Measurements from ENCODE around the gene ADAR. TPM values are rescaled to one million over a fixed set of nuclear protein-coding genes. Genes with fewer than 3 reads are reported as not detected.

The ADAR gene
- total and polyA plus RNA-seq, 3 experiments from 2014 or later, result 157 to 223 (median 223) TPM

- no peak for DNase-seq
- H3K9me3 ChIP-seq (ENCODE audit: low read length), result no peaks in the 10 kb centered on the region
- no peaks in the 10 kb centered on the region for H3K27me3 Mint-ChIP-seq
- CTCF ChIA-PET, result interaction anchor here (1.2 kb wide), 1 partner anchor 14 kb away, joined by 3 read pairs; no protein-coding TSS in a partner anchor
- POLR2A ChIA-PET, result interaction anchor here (0.6 kb wide), 1 partner anchor 14 kb away, joined by 5 read pairs; no protein-coding TSS in a partner anchor
- H3K27ac Mint-ChIP-seq, result no peak overlapping the region
- H3K4me3 Mint-ChIP-seq, result peak overlapping the region in 1 of 7 donors; percentile 57
- peaks cover 29 to 69% (median 62%) of the 10 kb centered on the region in 3 donors for H3K4me1 Mint-ChIP-seq
- H3K4me3 ChIP-seq (ENCODE audit: low read length), result no peak overlapping the region
- peaks cover 0 to 42% (median 5%) of the 10 kb centered on the region in 3 donors for H3K36me3 Mint-ChIP-seq
- H3K27me3 ChIP-seq (ENCODE audit: insufficient read depth, low read length, poor library complexity, severe bottlenecking), result no peaks in the 10 kb centered on the region
- H3K36me3 ChIP-seq (ENCODE audit: insufficient read depth, low read length), result no peaks in the 10 kb centered on the region
- no peaks in the 10 kb centered on the region for H3K9me3 Mint-ChIP-seq
- peaks cover 23% of the 10 kb centered on the region for H3K4me1 ChIP-seq (ENCODE audit: insufficient read depth, low read length)
- H3K27ac ChIP-seq (ENCODE audit: low read depth, low read length), result no peak overlapping the region
These were observed 14.6 kb upstream of the ADAR start for GRCh38 chr1:154622503-154623039.

- Mint-ChIP-seq H3K27ac (peak overlapping the region in 5 of 8 donors; percentile 6 to 63 (median 35)), H3K4me1 (peaks cover 26 to 70% (median 60%) of the 10 kb centered on the region in 3 donors), H3K9me3 (no peaks in the 10 kb centered on the region), H3K4me3 (peak overlapping the region in 1 of 7 donors; percentile 24), H3K36me3 (peaks cover 0 to 37% (median 5%) of the 10 kb centered on the region in 3 donors), H3K27me3 (no peaks in the 10 kb centered on the region)
- POLR2A ChIA-PET, result no interaction called here
- Histone ChIP-seq H3K27me3 (ENCODE audit: insufficient read depth, low read length, poor library complexity, severe bottlenecking) (no peaks in the 10 kb centered on the region), H3K36me3 (ENCODE audit: insufficient read depth, low read length) (no peaks in the 10 kb centered on the region), H3K9me3 (ENCODE audit: low read length) (no peaks in the 10 kb centered on the region), H3K4me3 (ENCODE audit: low read length) (no peak overlapping the region), H3K27ac (ENCODE audit: low read depth, low read length) (no peak overlapping the region), H3K4me1 (ENCODE audit: insufficient read depth, low read length) (peaks cover 21% of the 10 kb centered on the region)
- CTCF ChIA-PET, result interaction anchor here (1.2 kb wide), 1 partner anchor 13 kb away, joined by 3 read pairs; no protein-coding TSS in a partner anchor
- no peak for DNase-seq
These were observed 13.9 kb upstream of the ADAR start for GRCh38 chr1:154621875-154622274.

- Histone ChIP-seq H3K27ac (ENCODE audit: low read depth, low read length) (no peak overlapping the region), H3K27me3 (ENCODE audit: insufficient read depth, low read length, poor library complexity, severe bottlenecking) (no peaks in the 10 kb centered on the region), H3K9me3 (ENCODE audit: low read length) (no peaks in the 10 kb centered on the region), H3K4me1 (ENCODE audit: insufficient read depth, low read length) (peaks cover 15% of the 10 kb centered on the region), H3K36me3 (ENCODE audit: insufficient read depth, low read length) (no peaks in the 10 kb centered on the region), H3K4me3 (ENCODE audit: low read length) (no peak overlapping the region)
- H3K9me3 Mint-ChIP-seq, result no peaks in the 10 kb centered on the region
- ChIA-PET CTCF (interaction anchor here (0.6 to 1.2 kb wide), 2 partner anchors 11 to 327 kb away, joined by 3 to 4 read pairs; no protein-coding TSS in a partner anchor), POLR2A (no interaction called here)
- no peak overlapping the region for H3K4me3 Mint-ChIP-seq
- no peak overlapping the region for H3K27ac Mint-ChIP-seq
- H3K36me3 Mint-ChIP-seq, result peaks cover 0 to 38% (median 5%) of the 10 kb centered on the region in 3 donors
- H3K27me3 Mint-ChIP-seq, result no peaks in the 10 kb centered on the region
- peaks cover 27 to 70% (median 63%) of the 10 kb centered on the region in 3 donors for H3K4me1 Mint-ChIP-seq
- DNase-seq, result no peak
These were observed 12.8 kb upstream of the ADAR start for GRCh38 chr1:154620751-154621150.

GRCh38 chr1:154619181-154619948 is 11.4 kb upstream of the ADAR start:
- Mint-ChIP-seq H3K4me3 (no peak overlapping the region), H3K27me3 (no peaks in the 10 kb centered on the region), H3K36me3 (peaks cover 0 to 30% (median 5%) of the 10 kb centered on the region in 3 donors), H3K9me3 (no peaks in the 10 kb centered on the region), H3K4me1 (peaks cover 28 to 68% (median 62%) of the 10 kb centered on the region in 3 donors), H3K27ac (peak overlapping the region in 2 of 8 donors; percentile 10 to 58)
- Histone ChIP-seq H3K36me3 (ENCODE audit: insufficient read depth, low read length) (no peaks in the 10 kb centered on the region), H3K27ac (ENCODE audit: low read depth, low read length) (no peak overlapping the region), H3K4me3 (ENCODE audit: low read length) (no peak overlapping the region), H3K27me3 (ENCODE audit: insufficient read depth, low read length, poor library complexity, severe bottlenecking) (no peaks in the 10 kb centered on the region), H3K9me3 (ENCODE audit: low read length) (no peaks in the 10 kb centered on the region), H3K4me1 (ENCODE audit: insufficient read depth, low read length) (peaks cover 25% of the 10 kb centered on the region)
- DNase-seq, result no peak
- ChIA-PET CTCF (interaction anchor here (1.5 kb wide), 2 partner anchors 11 to 141 kb away, joined by 3 read pairs; no protein-coding TSS in a partner anchor), POLR2A (no interaction called here)

- Histone ChIP-seq H3K27me3 (ENCODE audit: insufficient read depth, low read length, poor library complexity, severe bottlenecking) (no peaks in the 10 kb centered on the region), H3K27ac (ENCODE audit: low read depth, low read length) (no peak overlapping the region), H3K4me3 (ENCODE audit: low read length) (no peak overlapping the region), H3K9me3 (ENCODE audit: low read length) (no peaks in the 10 kb centered on the region), H3K4me1 (ENCODE audit: insufficient read depth, low read length) (peaks cover 19% of the 10 kb centered on the region), H3K36me3 (ENCODE audit: insufficient read depth, low read length) (no peaks in the 10 kb centered on the region)
- Mint-ChIP-seq H3K9me3 (no peaks in the 10 kb centered on the region), H3K4me3 (no peak overlapping the region), H3K27ac (peak overlapping the region in 1 of 8 donors; percentile 17), H3K36me3 (peaks cover 0 to 14% (median 3%) of the 10 kb centered on the region in 3 donors), H3K27me3 (no peaks in the 10 kb centered on the region), H3K4me1 (peaks cover 24 to 53% (median 47%) of the 10 kb centered on the region in 3 donors)
- no peak for DNase-seq
- ChIA-PET CTCF (no interaction called here), POLR2A (no interaction called here)
These were observed 8.8 kb upstream of the ADAR start for GRCh38 chr1:154616659-154617345.

GRCh38 chr1:154615411-154615810 is 7.4 kb upstream of the ADAR start:
- no peak overlapping the region for H3K4me3 ChIP-seq (ENCODE audit: low read length)
- no peak for DNase-seq
- no peaks in the 10 kb centered on the region for H3K9me3 Mint-ChIP-seq
- H3K27me3 Mint-ChIP-seq, result no peaks in the 10 kb centered on the region
- peaks cover 0 to 11% (median 3%) of the 10 kb centered on the region in 3 donors for H3K36me3 Mint-ChIP-seq
- H3K9me3 ChIP-seq (ENCODE audit: low read length), result no peaks in the 10 kb centered on the region
- H3K4me3 Mint-ChIP-seq, result no peak overlapping the region
- H3K27me3 ChIP-seq (ENCODE audit: insufficient read depth, low read length, poor library complexity, severe bottlenecking), result no peaks in the 10 kb centered on the region
- CTCF ChIA-PET, result no interaction called here
- peaks cover 15% of the 10 kb centered on the region for H3K4me1 ChIP-seq (ENCODE audit: insufficient read depth, low read length)
- peaks cover 27 to 59% (median 52%) of the 10 kb centered on the region in 3 donors for H3K4me1 Mint-ChIP-seq
- H3K27ac ChIP-seq (ENCODE audit: low read depth, low read length), result no peak overlapping the region
- H3K27ac Mint-ChIP-seq, result no peak overlapping the region
- no peaks in the 10 kb centered on the region for H3K36me3 ChIP-seq (ENCODE audit: insufficient read depth, low read length)
- POLR2A ChIA-PET, result no interaction called here

- Histone ChIP-seq H3K36me3 (ENCODE audit: insufficient read depth, low read length) (no peaks in the 10 kb centered on the region), H3K27me3 (ENCODE audit: insufficient read depth, low read length, poor library complexity, severe bottlenecking) (no peaks in the 10 kb centered on the region), H3K27ac (ENCODE audit: low read depth, low read length) (no peak overlapping the region), H3K4me3 (ENCODE audit: low read length) (no peak overlapping the region), H3K9me3 (ENCODE audit: low read length) (no peaks in the 10 kb centered on the region), H3K4me1 (ENCODE audit: insufficient read depth, low read length) (peaks cover 19% of the 10 kb centered on the region)
- Mint-ChIP-seq H3K4me1 (peaks cover 31 to 61% (median 56%) of the 10 kb centered on the region in 3 donors), H3K4me3 (no peak overlapping the region), H3K36me3 (peaks cover 0 to 11% (median 3%) of the 10 kb centered on the region in 3 donors), H3K27ac (peak overlapping the region in 1 of 8 donors; percentile 6), H3K27me3 (no peaks in the 10 kb centered on the region), H3K9me3 (no peaks in the 10 kb centered on the region)
- CTCF ChIA-PET, result no interaction called here
- POLR2A ChIA-PET, result no interaction called here
- no peak for DNase-seq
These were observed 6.9 kb upstream of the ADAR start for GRCh38 chr1:154614901-154615300.
